ENCODE data around the gene UTP25. TPM values are rescaled to one million over a fixed set of nuclear protein-coding genes. Genes with fewer than 3 reads are reported as not detected.

The UTP25 gene
- 1 to 10 TPM; 7.4 to 7.7 TPM for total RNA-seq

DNA sequence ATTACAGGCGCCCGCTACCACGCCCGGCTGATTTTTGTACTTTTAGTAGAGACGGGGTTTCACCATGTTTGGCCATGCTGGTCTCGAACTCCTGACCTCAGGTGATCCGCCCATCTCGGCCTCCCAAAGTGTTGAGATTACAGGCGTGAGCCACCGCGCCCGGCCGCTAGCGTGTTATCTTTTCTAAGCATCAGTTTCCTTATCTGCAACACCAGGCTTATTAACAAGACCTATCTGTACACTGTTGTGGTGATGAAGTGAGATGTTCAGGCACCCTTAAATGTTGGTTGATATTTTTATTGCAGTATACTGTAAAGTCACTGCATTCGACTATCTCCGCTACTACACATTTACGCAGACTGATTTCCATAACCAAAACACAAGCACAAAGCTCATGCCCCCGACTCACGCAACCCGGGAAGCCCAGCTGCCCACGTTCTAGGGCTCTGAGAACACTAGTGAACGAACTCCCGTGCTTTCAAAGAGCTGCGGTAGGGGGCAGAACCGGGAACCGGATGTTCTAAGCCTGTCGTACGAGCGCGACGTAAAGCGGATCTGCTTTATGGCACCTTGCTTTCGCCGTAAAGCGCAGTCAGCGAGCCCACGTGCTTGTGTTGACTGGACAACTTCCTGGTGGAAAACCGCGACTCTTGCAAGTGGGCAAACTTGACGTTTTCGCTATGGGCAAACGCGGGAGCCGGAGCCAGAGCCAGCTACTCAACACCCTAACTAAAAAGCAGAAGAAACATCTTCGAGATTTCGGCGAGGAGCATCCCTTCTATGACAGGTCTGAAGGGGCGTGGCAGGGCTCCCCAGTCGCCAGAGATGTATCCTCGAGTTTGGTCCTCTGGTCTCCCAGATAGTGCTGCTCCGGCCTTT lies at the start of gene UTP25:
UTP25 (plus strand) TSS at position 589 of the 879 bp plus-strand sequence; CDS start at position 681, 92 bp downstream.

DNA sequence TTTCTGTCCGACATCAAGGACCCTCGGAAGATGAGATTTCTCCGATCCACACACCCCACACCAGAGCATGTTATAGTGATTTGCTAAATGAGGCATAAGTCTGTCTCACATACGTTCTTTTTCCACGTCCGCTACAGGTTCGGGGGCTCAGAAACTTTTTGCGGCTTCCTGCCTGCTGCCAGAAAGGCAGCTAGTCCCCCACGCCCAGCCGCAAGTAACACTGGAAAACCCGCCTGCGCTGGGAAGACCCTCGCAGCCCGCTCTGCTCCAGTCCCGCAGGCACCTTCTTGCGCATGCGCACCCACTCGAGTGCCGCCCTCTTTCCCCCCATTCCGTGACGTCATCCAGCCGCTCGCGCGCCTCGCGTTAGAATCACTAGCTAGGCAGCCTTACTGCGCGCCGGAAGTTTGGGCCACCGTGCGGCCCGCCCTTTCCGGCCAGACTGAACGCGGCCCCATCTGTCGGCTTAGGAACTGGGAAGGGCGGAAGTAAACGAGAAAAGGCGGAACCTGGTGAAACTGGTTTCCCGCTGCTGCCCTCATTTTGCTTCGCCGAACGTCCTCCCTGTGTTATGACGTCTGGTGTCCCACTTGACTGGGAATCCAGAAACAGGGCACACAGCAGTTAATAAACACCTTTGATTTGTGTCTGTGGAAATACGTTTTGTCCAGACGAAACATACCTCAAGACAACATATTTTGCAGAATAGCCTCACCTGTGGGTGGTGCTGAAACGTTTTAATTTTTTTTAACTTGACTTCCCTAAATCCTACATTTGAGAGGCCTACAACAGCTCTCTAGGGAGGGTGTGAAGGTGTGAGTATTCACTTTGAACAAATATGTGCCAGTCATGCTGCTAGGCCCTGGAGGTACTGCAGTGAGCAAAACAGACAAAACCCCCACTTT lies 43.3 kb upstream of the UTP25 start, which contains the start of gene C1orf74:
C1orf74 (minus strand) TSS at position 295 of the 905 bp plus-strand sequence. CDS start 925 bp downstream, outside the sequence.

DNA sequence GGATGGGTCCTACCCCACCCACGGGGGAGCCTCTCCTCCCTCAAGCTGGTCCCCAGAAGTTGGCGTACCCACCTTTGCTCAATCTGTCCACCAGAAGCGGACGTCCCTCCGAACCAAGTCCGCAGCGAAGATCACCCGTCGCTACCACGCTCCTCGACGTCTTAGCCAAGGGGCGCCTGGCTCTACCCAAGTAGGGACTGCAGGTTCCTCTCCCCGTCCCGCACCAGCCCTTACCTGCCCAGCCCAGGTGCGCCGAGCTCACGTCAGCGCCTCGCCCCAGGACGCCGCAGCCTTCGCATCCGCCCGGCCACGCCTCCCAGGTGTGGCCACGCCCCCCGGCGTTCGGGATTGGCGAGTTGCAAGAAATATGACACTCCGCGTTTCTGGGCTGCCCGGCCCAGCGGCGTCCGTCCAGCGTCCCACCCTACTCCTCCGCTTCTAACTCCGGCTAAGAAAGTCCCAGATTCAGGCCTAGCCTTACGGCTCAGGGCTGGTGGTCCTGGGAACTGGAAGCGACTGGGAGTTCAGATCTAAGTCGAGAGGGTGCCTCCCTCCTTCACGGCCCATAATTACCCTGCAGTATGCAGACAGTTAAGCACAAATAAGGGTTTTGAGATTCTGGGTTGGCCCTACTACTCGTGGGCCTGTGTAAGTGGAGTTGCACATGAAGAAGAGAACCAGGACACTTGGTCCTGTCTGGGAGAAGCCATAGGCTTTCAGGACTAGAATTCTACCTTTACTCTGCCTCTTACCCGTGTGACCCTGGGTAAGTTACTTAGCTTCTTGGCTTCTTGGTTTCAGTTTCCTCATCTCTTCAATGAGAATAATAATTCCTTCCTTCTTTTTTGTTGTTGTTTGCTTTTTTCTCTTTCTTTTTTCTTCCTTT lies 21.7 kb upstream of the UTP25 start, which contains the start of gene IRF6:
IRF6 (minus strand) TSS at position 268 of the 886 bp plus-strand sequence. CDS start 4,729 bp downstream, outside the sequence.

Other genes with a start within 250 kb of the UTP25 start
- gene CAMK1G, start 244.3 kb upstream of the UTP25 start, total RNA-seq: not detected
- under 1 TPM; 0.89 to 0.96 TPM for gene LAMB3, start 175.5 kb upstream of the UTP25 start, total RNA-seq
- 1 to 10 TPM; 1.1 to 1.3 TPM for gene G0S2, start 152.6 kb upstream of the UTP25 start, total RNA-seq
- 1 to 10 TPM; 1.2 to 1.6 TPM for gene HSD11B1, start 123.1 kb upstream of the UTP25 start, total RNA-seq
- gene TRAF3IP3, start 71.9 kb upstream of the UTP25 start, total RNA-seq: 100 to 1,000 TPM; 463 to 478 TPM
- 1 to 10 TPM; 1.4 to 1.5 TPM for gene C1orf74, start 43.4 kb upstream of the UTP25 start, total RNA-seq
- gene IRF6, start 21.8 kb upstream of the UTP25 start, total RNA-seq: under 1 TPM; 0.53 to 0.86 TPM
- not detected for gene SYT14, start 110.2 kb downstream of the UTP25 start, total RNA-seq

All from activated naive CD4-positive, alpha-beta T cell treated with anti-CD3 and anti-CD28 coated beads, Interleukin-2, amount 10 ng/mL, durations not matched to agents 5 hours and 36 hours (primary cell).